Measurements from ENCODE around the gene FUCA1. TPM values are rescaled to one million over a fixed set of nuclear protein-coding genes. Genes with fewer than 3 reads are reported as not detected.

The FUCA1 gene
- total RNA-seq, 2 experiments from 2014 or later: 3.6 to 4.1 TPM

GRCh38 chr1:23865543-23865930, 2.6 kb downstream of the FUCA1 start:
- H3K4me3 Mint-ChIP-seq: peak overlapping the region; percentile 38
- ChIA-PET POLR2A (interaction anchor here (0.8 kb wide), 1 partner anchor 88 kb away, joined by 3 read pairs; no protein-coding TSS in a partner anchor), CTCF (interaction anchor here (1.3 kb wide), 1 partner anchor 55 kb away, joined by 5 read pairs; no protein-coding TSS in a partner anchor)
- ATAC-seq (ENCODE audit: poor library complexity): no peak
- no peak for TF ChIP-seq CTCF (IDR thresholded peaks at IDR 0.05)
- peak in 2 of 14 experiments; percentile 12 to 18 for DNase-seq
- H3K27me3 Mint-ChIP-seq: no peaks in the 10 kb centered on the region
- H3K4me1 ChIP-seq (ENCODE audit: insufficient read depth, low read length): peaks cover 29% of the 10 kb centered on the region
- H3K4me1 Mint-ChIP-seq (ENCODE audit: low read depth): peaks cover 29% of the 10 kb centered on the region
- intact Hi-C loops (cut with DNase I, micrococcal nuclease): loop anchor here (5.0 kb wide), 3 partner anchors 38 to 173 kb away; partner anchors contain the start of genes HMGCL (in 1 of the 2), PNRC2 (in 1 of the 2) and RPL11 (in 1 of the 2)
- peaks cover 29% of the 10 kb centered on the region for H3K36me3 ChIP-seq (ENCODE audit: insufficient read depth, low read length)
- no peak overlapping the region for H3K4me3 ChIP-seq (ENCODE audit: low read length)
- no peak overlapping the region for H3K27ac Mint-ChIP-seq
- peaks cover 41% of the 10 kb centered on the region for H3K36me3 Mint-ChIP-seq (ENCODE audit: low read depth)
- H3K27me3 ChIP-seq (ENCODE audit: control insufficient read depth in 1 of 2, insufficient read depth in 2 of 2, low read length in 2 of 2): no peaks in the 10 kb centered on the region
- H3K9me3 Mint-ChIP-seq: no peaks in the 10 kb centered on the region
- H3K9me3 ChIP-seq (ENCODE audit: control insufficient read depth in 1 of 2, insufficient read depth in 1 of 2, low read length in 2 of 2): no peaks in the 10 kb centered on the region
- no peak overlapping the region for H3K27ac ChIP-seq (ENCODE audit: low read depth in 1 of 2, low read length in 2 of 2)

- Histone ChIP-seq H3K27ac (ENCODE audit: low read depth in 1 of 2, low read length in 2 of 2) (no peak overlapping the region), H3K27me3 (ENCODE audit: control insufficient read depth in 1 of 2, insufficient read depth in 2 of 2, low read length in 2 of 2) (no peaks in the 10 kb centered on the region), H3K36me3 (ENCODE audit: insufficient read depth, low read length) (peaks cover 30% of the 10 kb centered on the region), H3K9me3 (ENCODE audit: control insufficient read depth in 1 of 2, insufficient read depth in 1 of 2, low read length in 2 of 2) (no peaks in the 10 kb centered on the region), H3K4me3 (ENCODE audit: low read length) (no peak overlapping the region), H3K4me1 (ENCODE audit: insufficient read depth, low read length) (peaks cover 29% of the 10 kb centered on the region)
- Mint-ChIP-seq H3K36me3 (ENCODE audit: low read depth) (peaks cover 42% of the 10 kb centered on the region), H3K4me3 (peak overlapping the region; percentile 11), H3K9me3 (no peaks in the 10 kb centered on the region), H3K27ac (no peak overlapping the region), H3K27me3 (no peaks in the 10 kb centered on the region), H3K4me1 (ENCODE audit: low read depth) (peaks cover 29% of the 10 kb centered on the region)
- no peak for TF ChIP-seq CTCF (IDR thresholded peaks at IDR 0.05)
- intact Hi-C loops (cut with DNase I, micrococcal nuclease): loop anchor here (5.0 kb wide), 3 partner anchors 38 to 173 kb away; partner anchors contain the start of genes HMGCL (in 1 of the 2), PNRC2 (in 1 of the 2) and RPL11 (in 1 of the 2)
- DNase-seq (no peak), ATAC-seq (ENCODE audit: poor library complexity) (no peak)
- ChIA-PET POLR2A (interaction anchor here (0.8 kb wide), 1 partner anchor 87 kb away, joined by 3 read pairs; no protein-coding TSS in a partner anchor), CTCF (interaction anchor here (1.3 kb wide), 1 partner anchor 55 kb away, joined by 5 read pairs; no protein-coding TSS in a partner anchor)
Observed at GRCh38 chr1:23864801-23865542, 3.1 kb downstream of the FUCA1 start.

- Histone ChIP-seq H3K27ac (ENCODE audit: low read depth in 1 of 2, low read length in 2 of 2) (no peak overlapping the region), H3K4me3 (ENCODE audit: low read length) (no peak overlapping the region), H3K4me1 (ENCODE audit: insufficient read depth, low read length) (peaks cover 17% of the 10 kb centered on the region), H3K9me3 (ENCODE audit: control insufficient read depth in 1 of 2, insufficient read depth in 1 of 2, low read length in 2 of 2) (no peaks in the 10 kb centered on the region), H3K27me3 (ENCODE audit: control insufficient read depth in 1 of 2, insufficient read depth in 2 of 2, low read length in 2 of 2) (no peaks in the 10 kb centered on the region), H3K36me3 (ENCODE audit: insufficient read depth, low read length) (peaks cover 43% of the 10 kb centered on the region)
- Mint-ChIP-seq H3K4me1 (ENCODE audit: low read depth) (peaks cover 17% of the 10 kb centered on the region), H3K9me3 (no peaks in the 10 kb centered on the region), H3K27ac (no peak overlapping the region), H3K36me3 (ENCODE audit: low read depth) (peaks cover 65% of the 10 kb centered on the region), H3K27me3 (no peaks in the 10 kb centered on the region), H3K4me3 (no peak overlapping the region)
- CTCF ChIA-PET: interaction anchor here (2.1 kb wide), 1 partner anchor 53 kb away, joined by 7 read pairs; no protein-coding TSS in a partner anchor
- intact Hi-C loops (cut with DNase I, micrococcal nuclease): no loop called here
- POLR2A ChIA-PET: no interaction called here
- ATAC-seq (ENCODE audit: poor library complexity): no peak
- no peak for TF ChIP-seq CTCF (IDR thresholded peaks at IDR 0.05)
- DNase-seq: no peak
Observed at GRCh38 chr1:23862640-23863039, 5.5 kb downstream of the FUCA1 start.

Data from CD4-positive, alpha-beta T cell (primary cell).